Transverse colon (tissue), 3 donors: ENCODE results near the gene CATSPERD.

ENCODE experiments used
- POLR2A ChIP-seq: fragments of 450-650 bp; IDR thresholded peaks from one replicate; pipeline ENCODE4 v1.6.1; 2016; ENCODE audit warnings: antibody characterized with exemption, mild to moderate bottlenecking, moderate library complexity
- TF ChIP-seq, protein P1 (sequence below), 5 experiments: fragments of 200-600 bp in 3 of 5; fragments of 450-650 bp in 2 of 5; sonication (generic) in 3 of 5; IDR thresholded peaks; 1 replicate in 2 of 5; 2 replicates in 3 of 5; pipeline ENCODE4 v1.5.1; 2016 to 2017; ENCODE audit warnings: antibody characterized with exemption in 5 of 5, inconsistent platforms in 3 of 5, mild to moderate bottlenecking in 2 of 5, moderate library complexity in 1 of 5

DNA sequence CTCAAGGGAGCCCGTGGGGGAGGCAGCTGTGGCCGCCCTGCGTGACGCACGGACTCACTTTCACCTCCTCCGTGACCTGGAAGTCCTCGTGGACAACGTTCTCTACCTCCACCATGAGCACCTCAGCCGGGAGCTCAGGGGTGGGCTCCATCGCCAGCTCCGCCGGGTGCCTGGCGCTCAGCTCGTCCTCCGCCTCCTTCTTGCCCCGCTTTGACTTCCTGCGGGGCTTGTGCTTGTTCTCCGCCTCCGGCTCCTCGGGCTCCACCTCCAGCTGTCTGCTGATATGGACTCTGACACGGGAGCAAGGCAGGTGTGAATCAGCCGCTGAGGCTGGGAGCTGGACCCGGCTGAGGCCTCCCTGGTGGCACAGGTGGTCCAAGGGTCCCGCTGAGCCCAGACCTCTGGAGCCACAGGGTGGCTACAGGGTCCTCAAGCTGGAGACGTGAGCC, 8.7 kb upstream of the CATSPERD start:
- TF ChIP-seq, protein P1, sequence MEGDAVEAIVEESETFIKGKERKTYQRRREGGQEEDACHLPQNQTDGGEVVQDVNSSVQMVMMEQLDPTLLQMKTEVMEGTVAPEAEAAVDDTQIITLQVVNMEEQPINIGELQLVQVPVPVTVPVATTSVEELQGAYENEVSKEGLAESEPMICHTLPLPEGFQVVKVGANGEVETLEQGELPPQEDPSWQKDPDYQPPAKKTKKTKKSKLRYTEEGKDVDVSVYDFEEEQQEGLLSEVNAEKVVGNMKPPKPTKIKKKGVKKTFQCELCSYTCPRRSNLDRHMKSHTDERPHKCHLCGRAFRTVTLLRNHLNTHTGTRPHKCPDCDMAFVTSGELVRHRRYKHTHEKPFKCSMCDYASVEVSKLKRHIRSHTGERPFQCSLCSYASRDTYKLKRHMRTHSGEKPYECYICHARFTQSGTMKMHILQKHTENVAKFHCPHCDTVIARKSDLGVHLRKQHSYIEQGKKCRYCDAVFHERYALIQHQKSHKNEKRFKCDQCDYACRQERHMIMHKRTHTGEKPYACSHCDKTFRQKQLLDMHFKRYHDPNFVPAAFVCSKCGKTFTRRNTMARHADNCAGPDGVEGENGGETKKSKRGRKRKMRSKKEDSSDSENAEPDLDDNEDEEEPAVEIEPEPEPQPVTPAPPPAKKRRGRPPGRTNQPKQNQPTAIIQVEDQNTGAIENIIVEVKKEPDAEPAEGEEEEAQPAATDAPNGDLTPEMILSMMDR (IDR thresholded peaks at IDR 0.05), result no peak
- TF ChIP-seq POLR2A, result no peak
